ENCODE data around the gene OBP2B. TPM values are rescaled to one million over a fixed set of nuclear protein-coding genes. Genes with fewer than 3 reads are reported as not detected.

The OBP2B gene
- polyA plus RNA-seq, 1 experiment: not detected

GRCh38 chr9:133187561-133188005 is 21.5 kb downstream of the OBP2B start:
- Histone ChIP-seq H3K27me3 (ENCODE audit: control insufficient read depth, insufficient read depth, low read length) (peaks cover 34% of the 10 kb centered on the region), H3K4me3 (ENCODE audit: low read depth, low read length) (no peak overlapping the region), H3K9me3 (ENCODE audit: control insufficient read depth, insufficient read depth, low read length) (no peaks in the 10 kb centered on the region), H3K27ac (ENCODE audit: low read depth, low read length) (no peak overlapping the region)
- DNase-seq (ENCODE audit: low read depth, low spot score): no peak
- CTCF ChIA-PET: interaction anchor here (1.0 to 2.5 kb wide), 7 partner anchors 13 to 299 kb away, joined by 3 to 25 read pairs (median 3); no protein-coding TSS in a partner anchor
- no peak for TF ChIP-seq CTCF (IDR thresholded peaks at IDR 0.05; ENCODE audit: low read depth, low read length)
- POLR2A ChIA-PET: interaction anchor here (1.5 kb wide), 1 partner anchor 157 kb away, joined by 7 read pairs; the partner anchor contains the start of gene GTF3C5

- ChIA-PET CTCF (interaction anchor here (0.6 to 2.5 kb wide), 11 partner anchors 9 to 300 kb away, joined by 3 to 25 read pairs (median 3); no protein-coding TSS in a partner anchor), POLR2A (interaction anchor here (1.5 kb wide), 1 partner anchor 156 kb away, joined by 7 read pairs; the partner anchor contains the start of gene GTF3C5)
- no peaks in the 10 kb centered on the region for H3K9me3 ChIP-seq (ENCODE audit: control insufficient read depth, insufficient read depth, low read length)
- H3K27ac ChIP-seq (ENCODE audit: low read depth, low read length): no peak overlapping the region
- DNase-seq (ENCODE audit: low read depth, low spot score): no peak
- TF ChIP-seq CTCF (IDR thresholded peaks at IDR 0.05; ENCODE audit: low read depth, low read length): no peak
- H3K4me3 ChIP-seq (ENCODE audit: low read depth, low read length): no peak overlapping the region
- peaks cover 37% of the 10 kb centered on the region for H3K27me3 ChIP-seq (ENCODE audit: control insufficient read depth, insufficient read depth, low read length)
Measured at GRCh38 chr9:133186736-133187135, 22.3 kb downstream of the OBP2B start.

GRCh38 chr9:133184971-133185370 is 24.1 kb downstream of the OBP2B start:
- Histone ChIP-seq H3K9me3 (ENCODE audit: control insufficient read depth, insufficient read depth, low read length) (no peaks in the 10 kb centered on the region), H3K27me3 (ENCODE audit: control insufficient read depth, insufficient read depth, low read length) (peaks cover 40% of the 10 kb centered on the region), H3K27ac (ENCODE audit: low read depth, low read length) (no peak overlapping the region), H3K4me3 (ENCODE audit: low read depth, low read length) (no peak overlapping the region)
- ChIA-PET CTCF (interaction anchor here (0.5 to 2.5 kb wide), 24 partner anchors 7 to 781 kb away, joined by 3 to 25 read pairs (median 4); no protein-coding TSS in a partner anchor), POLR2A (interaction anchor here (0.6 kb wide), 1 partner anchor 66 kb away, joined by 3 read pairs; no protein-coding TSS in a partner anchor)
- TF ChIP-seq CTCF (IDR thresholded peaks at IDR 0.05; ENCODE audit: low read depth, low read length): peak; percentile 57
- peak; percentile 15 for DNase-seq (ENCODE audit: low read depth, low spot score)

- Histone ChIP-seq H3K4me3 (ENCODE audit: low read depth, low read length) (no peak overlapping the region), H3K27ac (ENCODE audit: low read depth, low read length) (no peak overlapping the region), H3K9me3 (ENCODE audit: control insufficient read depth, insufficient read depth, low read length) (no peaks in the 10 kb centered on the region), H3K27me3 (ENCODE audit: control insufficient read depth, insufficient read depth, low read length) (peaks cover 35% of the 10 kb centered on the region)
- POLR2A ChIA-PET: no interaction called here
- DNase-seq (ENCODE audit: low read depth, low spot score): no peak
- TF ChIP-seq CTCF (IDR thresholded peaks at IDR 0.05; ENCODE audit: low read depth, low read length): no peak
- CTCF ChIA-PET: interaction anchor here (0.7 to 1.9 kb wide), 6 partner anchors 8 to 304 kb away, joined by 3 to 7 read pairs (median 4); no protein-coding TSS in a partner anchor
Measured at GRCh38 chr9:133182151-133182550, 26.9 kb downstream of the OBP2B start.

GRCh38 chr9:133181561-133181960 is 27.5 kb downstream of the OBP2B start:
- no peak for DNase-seq (ENCODE audit: low read depth, low spot score)
- Histone ChIP-seq H3K4me3 (ENCODE audit: low read depth, low read length) (no peak overlapping the region), H3K9me3 (ENCODE audit: control insufficient read depth, insufficient read depth, low read length) (no peaks in the 10 kb centered on the region), H3K27ac (ENCODE audit: low read depth, low read length) (no peak overlapping the region), H3K27me3 (ENCODE audit: control insufficient read depth, insufficient read depth, low read length) (peaks cover 31% of the 10 kb centered on the region)
- ChIA-PET CTCF (interaction anchor here (0.7 to 2.2 kb wide), 11 partner anchors 8 to 305 kb away, joined by 3 to 11 read pairs (median 4); no protein-coding TSS in a partner anchor), POLR2A (no interaction called here)
- TF ChIP-seq CTCF (IDR thresholded peaks at IDR 0.05; ENCODE audit: low read depth, low read length): no peak
